ENCODE results near the gene TMEM151B. TPM values are rescaled to one million over a fixed set of nuclear protein-coding genes. Genes with fewer than 3 reads are reported as not detected.
"Not testable (repeated sequence)": the region's sequence is repeated elsewhere in the genome, so short reads cannot be mapped to it uniquely, and the experiment has no call there.

The TMEM151B gene
- total RNA-seq, 4 donors from 2014 or later, result 0.27 to 0.57 TPM; not detected in 2

- Histone ChIP-seq H3K4me1 (no peaks in the 10 kb centered on the region), H3K27ac (no peak overlapping the region), H3K36me3 (no peaks in the 10 kb centered on the region), H3K9me3 (no peaks in the 10 kb centered on the region), H3K4me3 (no peak overlapping the region), H3K27me3 (no peaks in the 10 kb centered on the region)
- no peak for TF ChIP-seq POLR2A (IDR thresholded peaks at IDR 0.05)
- no peak for DNase-seq
These were observed 79.8 kb downstream of the TMEM151B start for GRCh38 chr6:44349904-44350649.

- DNase-seq, H3K9me3 ChIP-seq, H3K4me3 ChIP-seq, H3K36me3 ChIP-seq, H3K4me1 ChIP-seq, H3K27ac ChIP-seq, H3K27me3 ChIP-seq: not testable (repeated sequence)
These were observed 80.4 kb downstream of the TMEM151B start for GRCh38 chr6:44350650-44350994.

GRCh38 chr6:44352259-44352658 is 82.0 kb downstream of the TMEM151B start:
- no peak overlapping the region for H3K4me3 ChIP-seq
- H3K36me3 ChIP-seq, result no peaks in the 10 kb centered on the region
- no peaks in the 10 kb centered on the region for H3K9me3 ChIP-seq
- DNase-seq, result no peak
- no peaks in the 10 kb centered on the region for H3K4me1 ChIP-seq
- H3K27ac ChIP-seq, result no peak overlapping the region
- no peak for TF ChIP-seq POLR2A (IDR thresholded peaks at IDR 0.05)
- no peak for TF ChIP-seq CTCF (IDR thresholded peaks at IDR 0.05)
- H3K27me3 ChIP-seq, result no peaks in the 10 kb centered on the region

GRCh38 chr6:44353336-44353735 is 83.1 kb downstream of the TMEM151B start:
- H3K27me3 ChIP-seq, result no peaks in the 10 kb centered on the region
- no peak overlapping the region for H3K27ac ChIP-seq
- H3K4me3 ChIP-seq, result no peak overlapping the region
- TF ChIP-seq CTCF (IDR thresholded peaks at IDR 0.05) (no peak), POLR2A (IDR thresholded peaks at IDR 0.05) (no peak)
- no peak for DNase-seq
- H3K9me3 ChIP-seq, result no peaks in the 10 kb centered on the region
- H3K4me1 ChIP-seq, result no peaks in the 10 kb centered on the region
- H3K36me3 ChIP-seq, result no peaks in the 10 kb centered on the region

- no peaks in the 10 kb centered on the region for H3K4me1 ChIP-seq
- no peak for DNase-seq
- no peak overlapping the region for H3K4me3 ChIP-seq
- no peak overlapping the region for H3K27ac ChIP-seq
- no peaks in the 10 kb centered on the region for H3K27me3 ChIP-seq
- no peak for TF ChIP-seq POLR2A (IDR thresholded peaks at IDR 0.05)
- no peak for TF ChIP-seq CTCF (IDR thresholded peaks at IDR 0.05)
- no peaks in the 10 kb centered on the region for H3K9me3 ChIP-seq
- no peaks in the 10 kb centered on the region for H3K36me3 ChIP-seq
These were observed 85.4 kb downstream of the TMEM151B start for GRCh38 chr6:44355640-44356039.

- H3K27ac ChIP-seq, result no peak overlapping the region
- no peaks in the 10 kb centered on the region for H3K27me3 ChIP-seq
- DNase-seq, result no peak
- H3K9me3 ChIP-seq, result no peaks in the 10 kb centered on the region
- no peaks in the 10 kb centered on the region for H3K36me3 ChIP-seq
- H3K4me1 ChIP-seq, result no peaks in the 10 kb centered on the region
- no peak for TF ChIP-seq POLR2A (IDR thresholded peaks at IDR 0.05)
- TF ChIP-seq CTCF (IDR thresholded peaks at IDR 0.05), result no peak
- no peak overlapping the region for H3K4me3 ChIP-seq
These were observed 86.2 kb downstream of the TMEM151B start for GRCh38 chr6:44356487-44356886.

Other genes with a start within 250 kb of the TMEM151B start
- 10 to 100 TPM; 35.5 to 51.1 (median 42.6) TPM for gene MRPL14, start 143.0 kb upstream of the TMEM151B start, total RNA-seq
- gene TMEM63B, start 142.9 kb upstream of the TMEM151B start, total RNA-seq, result 10 to 100 TPM; 56.9 to 92.1 (median 81.9) TPM
- gene CAPN11, start 111.6 kb upstream of the TMEM151B start, total RNA-seq, result 10 to 100 TPM in 1 of 4 donors, 1 to 10 TPM in 1, under 1 TPM in 1, not detected in 1; 0.67 to 16.5 (median 4.9) TPM
- gene MYMX, start 53.5 kb upstream of the TMEM151B start, total RNA-seq, result not detected
- 10 to 100 TPM in 3 of 4 donors, 1 to 10 TPM in 1; 4.4 to 25.6 (median 19.5) TPM for gene SLC29A1, start 46.9 kb upstream of the TMEM151B start, total RNA-seq
- 100 to 1,000 TPM; 181 to 330 (median 254) TPM for gene HSP90AB1, start 23.3 kb upstream of the TMEM151B start, total RNA-seq
- gene SLC35B2, start 12.9 kb upstream of the TMEM151B start, total RNA-seq, result 10 to 100 TPM; 10.7 to 35.2 (median 26.5) TPM
- gene NFKBIE, start 4.9 kb upstream of the TMEM151B start, total RNA-seq, result 10 to 100 TPM; 16.9 to 36.3 (median 24.9) TPM
- gene AARS2, start 42.9 kb downstream of the TMEM151B start, total RNA-seq, result 10 to 100 TPM; 31.5 to 54.7 (median 37.6) TPM
- gene SPATS1, start 72.2 kb downstream of the TMEM151B start, total RNA-seq, result not detected
- 10 to 100 TPM in 3 of 4 donors, 1 to 10 TPM in 1; 9.9 to 23.1 (median 15.3) TPM for gene CDC5L, start 117.3 kb downstream of the TMEM151B start, total RNA-seq